Ovary (tissue), 9 donors: ENCODE results near the gene FAM53A. TPM values are rescaled to one million over a fixed set of nuclear protein-coding genes. Genes with fewer than 3 reads are reported as not detected.

Experiments
- DNase-seq, 5 donors: peaks; one replicate each; pipeline ENCODE4 v3.0.0-alpha.2; 2019 to 2020
- H3K27ac ChIP-seq, 2 donors: fragments of 200-600 bp; one replicate each; pipeline versions ENCODE4 v1.5.1 to v1.8.0; 2019 to 2022
- H3K27me3 ChIP-seq: fragments of 200-600 bp; one replicate; pipeline ENCODE4 v1.8.0; 2022
- H3K36me3 ChIP-seq: fragments of 200-600 bp; sonication (generic); one replicate; pipeline ENCODE4 v1.5.1; 2019
- H3K4me1 ChIP-seq: one replicate; pipeline ENCODE4 v1.8.1; 2013; ENCODE audit warnings: mild to moderate bottlenecking, moderate library complexity; ENCODE audit not compliant: insufficient read depth
- H3K4me3 ChIP-seq: fragments of 200-600 bp; sonication (generic); one replicate; pipeline ENCODE4 v1.5.1; 2017
- H3K9me3 ChIP-seq, 2 donors: fragments of 200-600 bp in 1 of 2; sonication (generic) in 1 of 2; one replicate each; pipeline versions ENCODE4 v1.5.1 to v1.8.1; 2013 to 2019; ENCODE audit warnings: mild to moderate bottlenecking in 1 of 2, moderate library complexity in 1 of 2
- EP300 ChIP-seq: sonication (generic); formaldehyde crosslinking; IDR thresholded peaks from one replicate; pipeline ENCODE4 v1.6.1; 2017; ENCODE audit warnings: antibody characterized with exemption
- POLR2A ChIP-seq: fragments of 450-650 bp; IDR thresholded peaks from one replicate; pipeline ENCODE4 v1.6.1; 2017; ENCODE audit warnings: antibody characterized with exemption, mild to moderate bottlenecking, moderate library complexity
- WGBS, 3 donors: extraction: QIAGEN DNeasy Blood & Tissue Kit in 1 of 3; methylation state at CpG; one replicate each; pipeline versions ENCODE4 v1.1.5 to v1.1.7; 2013 to 2017; 5-methylcytosine and 5-hydroxymethylcytosine counted together
- intact Hi-C, 4 donors: fragments of 100-400 bp; cut with DNase I; formaldehyde crosslinking; loops; one replicate each; pipeline versions ENCODE4 v1.11.0 to v1.15.1; 2022 to 2023
- polyA plus RNA-seq, 2 donors: library from polyadenylated mRNA; stranded (reverse); fragments of 200-250 nt in 1 of 2; fragments of 350-450 nt in 1 of 2; fragmentation: Illumina TruSeq in 1 of 2; extraction: RNeasy Lipid Tissue Mini Kit (QIAGEN cat#74804) in 1 of 2; gene quantifications; one replicate each; pipeline ENCODE4 v1.2.3, GENCODE V29; 2013 to 2014
- total RNA-seq, 7 donors: library from RNA; depleted of rRNA in 2 of 7; stranded (reverse); fragments of >200 nt in 2 of 7; fragmentation: NEBNext Ultra II Directional in 3 of 7; extraction: Animal tissue kit (Norgen Biotek cat#: 25700) in 3 of 7; gene quantifications; one replicate each; pipeline versions ENCODE4 v1.1.0 to v1.2.4, GENCODE V29; 2016 to 2023
- TF ChIP-seq, protein P1 (sequence below), 3 donors: fragments of 450-650 bp in 2 of 3; fragments of 200-600 bp in 1 of 3; IDR thresholded peaks; one replicate each; pipeline versions ENCODE4 v1.5.1 to v1.8.0; 2016 to 2022; ENCODE audit warnings: antibody characterized with exemption in 3 of 3, mild to moderate bottlenecking in 1 of 3
- donor health status: DM: no; HTN: no; CAD: no; lungs with moderate emphysema.
- donor health status: DM: no; HTN: no; CAD: no.
- donor health status: Bipolar disorder and iron deficiency.
- donor health status: DM: yes; HTN: yes; CAD: no.
- donor health status: DM: no; HTN: no; CAD: no.
- donor health status: DM: yes; HTN: yes; CAD: no.

FAM53A gene
- total and polyA plus RNA-seq, 9 donors = 0.32 to 5.1 (median 2.4) TPM

- no peak for DNase-seq
- no peak overlapping the region for H3K4me3 ChIP-seq
- TF ChIP-seq EP300 (no peak), POLR2A (no peak)
- TF ChIP-seq, protein P1, sequence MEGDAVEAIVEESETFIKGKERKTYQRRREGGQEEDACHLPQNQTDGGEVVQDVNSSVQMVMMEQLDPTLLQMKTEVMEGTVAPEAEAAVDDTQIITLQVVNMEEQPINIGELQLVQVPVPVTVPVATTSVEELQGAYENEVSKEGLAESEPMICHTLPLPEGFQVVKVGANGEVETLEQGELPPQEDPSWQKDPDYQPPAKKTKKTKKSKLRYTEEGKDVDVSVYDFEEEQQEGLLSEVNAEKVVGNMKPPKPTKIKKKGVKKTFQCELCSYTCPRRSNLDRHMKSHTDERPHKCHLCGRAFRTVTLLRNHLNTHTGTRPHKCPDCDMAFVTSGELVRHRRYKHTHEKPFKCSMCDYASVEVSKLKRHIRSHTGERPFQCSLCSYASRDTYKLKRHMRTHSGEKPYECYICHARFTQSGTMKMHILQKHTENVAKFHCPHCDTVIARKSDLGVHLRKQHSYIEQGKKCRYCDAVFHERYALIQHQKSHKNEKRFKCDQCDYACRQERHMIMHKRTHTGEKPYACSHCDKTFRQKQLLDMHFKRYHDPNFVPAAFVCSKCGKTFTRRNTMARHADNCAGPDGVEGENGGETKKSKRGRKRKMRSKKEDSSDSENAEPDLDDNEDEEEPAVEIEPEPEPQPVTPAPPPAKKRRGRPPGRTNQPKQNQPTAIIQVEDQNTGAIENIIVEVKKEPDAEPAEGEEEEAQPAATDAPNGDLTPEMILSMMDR (IDR thresholded peaks at IDR 0.05) = no peak
- H3K9me3 ChIP-seq = no peaks in the 10 kb centered on the region
- no peak overlapping the region for H3K27ac ChIP-seq
- WGBS, 3 donors = 69 to 82% (median 72%) methylated on average over 15 to 17 of the region's 17 CpGs
- peaks cover 2% of the 10 kb centered on the region for H3K4me1 ChIP-seq
- H3K36me3 ChIP-seq = no peaks in the 10 kb centered on the region
- intact Hi-C loops = no loop called here
- H3K27me3 ChIP-seq = no peaks in the 10 kb centered on the region
Measured at GRCh38 chr4:1603413-1604135, 80.5 kb downstream of the FAM53A start.

DNA sequence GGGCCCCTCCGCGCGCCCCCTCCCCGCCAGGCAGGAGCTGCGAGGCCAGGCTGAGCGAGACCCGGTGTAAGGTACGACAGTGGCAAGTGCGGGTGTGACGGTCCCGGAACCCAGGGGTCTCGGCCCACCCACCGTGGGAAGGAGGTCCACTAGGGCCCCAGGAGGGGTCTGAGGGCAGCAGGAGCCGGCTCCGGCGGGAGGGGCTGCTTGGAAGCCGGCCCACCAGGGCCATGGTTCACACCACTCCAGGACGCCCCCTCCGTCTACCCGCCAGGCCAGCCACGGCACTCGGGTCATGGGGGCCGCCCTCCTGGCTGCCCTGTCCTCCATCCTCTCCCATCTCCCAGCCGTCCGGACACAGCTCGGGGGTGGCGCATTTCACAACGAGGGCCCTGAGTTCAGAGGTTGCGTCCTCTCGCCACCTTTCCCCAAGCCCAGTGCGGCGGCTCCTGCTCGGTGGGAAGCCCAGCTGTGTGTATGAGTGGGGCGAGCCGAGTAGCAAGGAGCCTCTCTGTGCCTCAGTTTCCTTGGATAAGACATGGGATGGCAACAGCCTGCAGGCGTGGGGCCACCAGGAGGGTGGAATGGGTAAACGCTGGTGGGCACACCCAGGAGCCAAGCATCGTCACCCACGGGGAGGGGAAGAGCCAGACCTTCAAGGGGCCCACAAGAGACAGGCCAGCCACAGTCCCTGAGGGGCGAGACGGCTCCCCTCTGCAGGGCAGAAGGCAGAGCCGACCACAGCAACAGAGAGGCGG is 81.3 kb downstream of the FAM53A start:
- Histone ChIP-seq H3K36me3 (no peaks in the 10 kb centered on the region), H3K4me1 (peaks cover 2% of the 10 kb centered on the region), H3K4me3 (no peak overlapping the region), H3K27ac (no peak overlapping the region), H3K27me3 (no peaks in the 10 kb centered on the region), H3K9me3 (no peaks in the 10 kb centered on the region)
- 72 to 73% (median 72%) methylated on average over 43 of the region's 43 CpGs for WGBS, 3 donors
- intact Hi-C loops = no loop called here
- TF ChIP-seq, protein P1 (IDR thresholded peaks at IDR 0.05) = no peak
- no peak for DNase-seq

DNA sequence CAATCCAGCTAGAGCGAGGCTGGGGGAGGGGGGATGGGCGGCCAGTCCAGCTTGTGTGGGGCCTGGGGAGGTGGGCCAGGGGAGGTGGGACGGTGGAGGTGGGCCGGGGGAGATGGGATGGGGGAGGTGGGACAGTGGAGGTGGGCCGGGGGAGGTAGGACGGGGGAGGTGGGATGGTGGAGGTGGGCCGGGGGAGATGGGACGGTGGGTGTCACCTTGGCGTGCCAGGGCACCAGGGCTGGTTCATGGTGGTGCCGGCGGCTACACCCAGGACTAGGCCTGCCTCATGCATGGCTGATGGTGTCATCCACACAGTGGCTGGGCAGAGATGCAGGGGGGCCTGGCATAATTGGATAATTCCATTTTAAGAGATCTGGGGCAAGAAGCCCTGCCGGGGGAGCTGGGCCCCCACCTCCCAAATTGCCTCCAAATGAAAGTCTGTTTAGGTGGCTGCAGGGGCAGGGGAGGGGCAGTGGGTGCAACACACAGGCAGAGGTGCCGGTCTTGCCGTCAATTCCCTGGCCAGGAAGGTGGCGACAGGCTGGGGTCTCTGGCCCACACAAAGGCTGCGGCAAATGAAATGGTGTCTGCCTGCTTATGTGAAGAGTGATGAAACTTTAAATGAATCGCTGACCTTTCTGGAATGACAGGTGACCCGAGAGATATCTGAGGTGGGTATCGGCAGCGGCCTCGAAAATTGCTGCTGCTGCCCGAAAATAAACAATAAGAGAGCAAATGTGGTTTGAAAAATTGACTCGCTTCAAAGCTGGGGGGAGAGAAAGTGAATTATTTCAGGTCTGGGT is 82.1 kb downstream of the FAM53A start:
- TF ChIP-seq, protein P1 (IDR thresholded peaks at IDR 0.05) = no peak
- no peak for TF ChIP-seq POLR2A
- TF ChIP-seq EP300 = no peak

GRCh38 chr4:1601533-1601835 is 82.6 kb downstream of the FAM53A start:
- intact Hi-C loops = no loop called here
- no peaks in the 10 kb centered on the region for H3K9me3 ChIP-seq
- H3K4me3 ChIP-seq = no peak overlapping the region
- H3K27me3 ChIP-seq = no peaks in the 10 kb centered on the region
- WGBS, 3 donors = 89 to 100% methylated on average over 4 to 6 of the region's 6 CpGs; no CpG with 5 or more reads in 1 of the 3 donors
- H3K36me3 ChIP-seq = no peaks in the 10 kb centered on the region
- TF ChIP-seq POLR2A = no peak
- TF ChIP-seq EP300 = no peak
- TF ChIP-seq, protein P1 (IDR thresholded peaks at IDR 0.05) = no peak
- no peak for DNase-seq
- H3K4me1 ChIP-seq = peaks cover 2% of the 10 kb centered on the region
- H3K27ac ChIP-seq = no peak overlapping the region

More for the DNA sequence above, 82.1 kb downstream of the FAM53A start:
- H3K27ac ChIP-seq = no peak overlapping the region
- peaks cover 2% of the 10 kb centered on the region for H3K4me1 ChIP-seq
- H3K4me3 ChIP-seq = no peak overlapping the region
- no peak for DNase-seq
- H3K36me3 ChIP-seq = no peaks in the 10 kb centered on the region
- WGBS, 3 donors = 86 to 90% (median 89%) methylated on average over 19 to 23 of the region's 23 CpGs
- H3K9me3 ChIP-seq = no peaks in the 10 kb centered on the region
- intact Hi-C loops = no loop called here
- no peaks in the 10 kb centered on the region for H3K27me3 ChIP-seq
